ENCODE measurements around the gene LRRC1. TPM values are rescaled to one million over a fixed set of nuclear protein-coding genes. Genes with fewer than 3 reads are reported as not detected.

LRRC1 gene
- total RNA-seq, 4 donors from 2014 or later = 23.2 to 38.5 (median 28.3) TPM

GRCh38 chr6:53845280-53846195, 50.7 kb downstream of the LRRC1 start:
- Histone ChIP-seq H3K27me3 (no peaks in the 10 kb centered on the region), H3K9me3 (no peaks in the 10 kb centered on the region), H3K27ac (no peak overlapping the region), H3K4me3 (no peak overlapping the region), H3K4me1 (no peaks in the 10 kb centered on the region), H3K36me3 (peaks cover 0 to 24% (median 0%) of the 10 kb centered on the region in 3 donors)
- intact Hi-C loops (cut with DNase I) = no loop called here
- DNase-seq = no peak
- 81 to 90% methylated on average over 8 to 9 of the region's 9 CpGs for WGBS, 2 donors
- TF ChIP-seq, protein P1, sequence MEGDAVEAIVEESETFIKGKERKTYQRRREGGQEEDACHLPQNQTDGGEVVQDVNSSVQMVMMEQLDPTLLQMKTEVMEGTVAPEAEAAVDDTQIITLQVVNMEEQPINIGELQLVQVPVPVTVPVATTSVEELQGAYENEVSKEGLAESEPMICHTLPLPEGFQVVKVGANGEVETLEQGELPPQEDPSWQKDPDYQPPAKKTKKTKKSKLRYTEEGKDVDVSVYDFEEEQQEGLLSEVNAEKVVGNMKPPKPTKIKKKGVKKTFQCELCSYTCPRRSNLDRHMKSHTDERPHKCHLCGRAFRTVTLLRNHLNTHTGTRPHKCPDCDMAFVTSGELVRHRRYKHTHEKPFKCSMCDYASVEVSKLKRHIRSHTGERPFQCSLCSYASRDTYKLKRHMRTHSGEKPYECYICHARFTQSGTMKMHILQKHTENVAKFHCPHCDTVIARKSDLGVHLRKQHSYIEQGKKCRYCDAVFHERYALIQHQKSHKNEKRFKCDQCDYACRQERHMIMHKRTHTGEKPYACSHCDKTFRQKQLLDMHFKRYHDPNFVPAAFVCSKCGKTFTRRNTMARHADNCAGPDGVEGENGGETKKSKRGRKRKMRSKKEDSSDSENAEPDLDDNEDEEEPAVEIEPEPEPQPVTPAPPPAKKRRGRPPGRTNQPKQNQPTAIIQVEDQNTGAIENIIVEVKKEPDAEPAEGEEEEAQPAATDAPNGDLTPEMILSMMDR (IDR thresholded peaks at IDR 0.05) = no peak
- no peak for TF ChIP-seq POLR2A (IDR thresholded peaks at IDR 0.05)

DNA sequence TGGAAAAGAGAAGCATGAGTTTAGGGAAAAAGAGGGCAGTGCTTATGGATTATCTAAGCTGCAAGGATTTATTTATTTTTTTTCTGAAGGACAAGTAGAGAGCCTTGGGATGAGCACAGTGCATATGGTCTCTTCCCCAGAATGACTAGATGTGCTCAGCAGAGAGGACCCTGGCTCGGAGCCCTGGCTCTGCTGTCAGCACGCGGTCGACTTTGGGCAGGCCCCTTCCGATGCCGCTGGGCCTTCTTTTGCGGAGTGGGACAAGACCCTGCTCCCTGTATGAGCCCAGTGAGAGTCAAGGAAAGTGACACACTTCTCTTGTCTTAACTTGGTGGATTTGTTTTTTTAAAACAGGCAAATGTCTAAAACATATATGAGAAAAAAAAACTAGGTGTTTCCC, 51.4 kb downstream of the LRRC1 start:
- H3K9me3 ChIP-seq = no peaks in the 10 kb centered on the region
- intact Hi-C loops (cut with DNase I) = no loop called here
- H3K4me3 ChIP-seq = no peak overlapping the region
- TF ChIP-seq POLR2A (IDR thresholded peaks at IDR 0.05) = no peak
- TF ChIP-seq, protein P1 (IDR thresholded peaks at IDR 0.05) = no peak
- DNase-seq = no peak
- H3K36me3 ChIP-seq = peaks cover 0 to 24% (median 0%) of the 10 kb centered on the region in 3 donors
- H3K27ac ChIP-seq = no peak overlapping the region
- H3K27me3 ChIP-seq = no peaks in the 10 kb centered on the region
- 78 to 82% methylated on average over 7 of the region's 7 CpGs for WGBS, 2 donors
- no peaks in the 10 kb centered on the region for H3K4me1 ChIP-seq

DNA sequence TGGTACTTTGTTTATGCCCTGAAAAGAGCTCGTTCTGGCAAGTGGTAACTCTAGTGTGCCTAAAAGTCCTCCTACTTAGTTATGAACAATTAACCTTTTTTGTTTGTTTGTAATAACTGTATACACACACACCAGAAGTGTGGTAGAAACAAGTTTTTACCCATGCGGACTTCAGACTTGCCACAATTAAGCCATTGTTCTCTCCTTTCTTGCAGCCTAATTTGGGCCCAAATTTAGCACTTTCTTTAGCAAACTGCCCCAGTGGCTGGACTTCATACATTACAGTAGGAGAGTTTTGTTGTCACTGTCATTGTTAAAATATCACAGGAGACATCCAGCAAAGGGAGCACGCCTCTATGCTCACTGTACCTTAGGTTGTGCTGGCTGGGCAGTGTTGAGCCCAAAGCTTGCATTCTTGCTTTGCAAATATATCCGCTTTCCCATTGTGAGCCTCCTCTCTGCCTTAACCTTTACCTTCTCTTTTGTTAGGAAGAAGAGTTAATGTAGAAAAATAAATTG, 53.0 kb downstream of the LRRC1 start:
- Histone ChIP-seq H3K36me3 (peaks cover 0 to 17% (median 0%) of the 10 kb centered on the region in 3 donors), H3K9me3 (no peaks in the 10 kb centered on the region), H3K4me1 (no peaks in the 10 kb centered on the region), H3K27me3 (no peaks in the 10 kb centered on the region), H3K27ac (no peak overlapping the region), H3K4me3 (no peak overlapping the region)
- no peak for TF ChIP-seq POLR2A (IDR thresholded peaks at IDR 0.05)
- TF ChIP-seq, protein P1 (IDR thresholded peaks at IDR 0.05) = no peak
- no peak for DNase-seq
- 88 to 97% methylated on average over 4 of the region's 4 CpGs for WGBS, 2 donors
- intact Hi-C loops (cut with DNase I) = no loop called here

DNA sequence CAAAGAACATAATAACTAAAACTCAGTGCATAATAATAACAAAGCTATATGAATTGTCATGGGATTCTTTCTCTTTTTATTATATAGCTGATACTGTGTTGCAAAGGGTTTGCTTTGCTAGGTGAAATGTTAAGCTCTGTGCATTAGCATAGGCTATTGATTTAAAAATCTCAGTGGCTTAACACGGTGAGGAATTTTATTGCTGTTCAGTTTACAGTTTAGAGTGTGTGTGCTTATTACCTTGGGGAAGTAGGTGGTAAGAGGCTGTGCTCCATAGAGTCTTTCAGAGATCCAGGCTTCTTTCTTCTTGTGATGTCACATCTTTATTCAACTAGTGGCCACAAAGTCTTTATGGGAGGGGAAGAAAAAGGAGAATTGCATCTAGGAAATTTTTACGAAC, 55.7 kb downstream of the LRRC1 start:
- no peaks in the 10 kb centered on the region for H3K27me3 ChIP-seq
- DNase-seq = no peak
- 90 to 94% methylated on average over 2 of the region's 2 CpGs for WGBS, 2 donors
- H3K36me3 ChIP-seq = peaks cover 0 to 8% (median 0%) of the 10 kb centered on the region in 3 donors
- intact Hi-C loops (cut with DNase I) = no loop called here
- TF ChIP-seq, protein P1 (IDR thresholded peaks at IDR 0.05) = no peak
- no peak for TF ChIP-seq POLR2A (IDR thresholded peaks at IDR 0.05)
- no peak overlapping the region for H3K4me3 ChIP-seq
- H3K9me3 ChIP-seq = no peaks in the 10 kb centered on the region
- H3K4me1 ChIP-seq = peaks cover 0 to 13% (median 8%) of the 10 kb centered on the region in 3 donors
- no peak overlapping the region for H3K27ac ChIP-seq

DNA sequence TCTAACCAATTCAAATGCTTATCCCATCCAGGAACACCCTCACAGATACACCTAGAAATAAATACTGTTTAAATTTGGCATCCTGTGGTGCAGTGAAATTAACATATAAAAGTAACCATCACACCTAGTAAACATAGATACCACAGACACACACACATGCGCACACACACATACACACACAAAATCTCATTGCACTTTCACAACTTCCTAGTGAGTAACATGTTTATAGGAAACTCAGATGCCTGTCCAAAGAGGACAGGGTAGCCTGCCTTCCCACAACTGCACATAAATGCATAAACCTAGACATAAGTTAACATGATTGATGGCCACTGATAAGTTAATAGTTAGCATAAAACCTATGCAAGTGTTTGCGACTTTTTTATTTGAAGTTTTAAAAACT, 56.8 kb downstream of the LRRC1 start:
- Histone ChIP-seq H3K36me3 (no peaks in the 10 kb centered on the region), H3K9me3 (no peaks in the 10 kb centered on the region), H3K27me3 (no peaks in the 10 kb centered on the region), H3K27ac (no peak overlapping the region), H3K4me1 (peaks cover 0 to 21% (median 15%) of the 10 kb centered on the region in 3 donors), H3K4me3 (no peak overlapping the region)
- DNase-seq = no peak
- 83 to 96% methylated on average over 2 of the region's 2 CpGs for WGBS, 2 donors
- no peak for TF ChIP-seq POLR2A (IDR thresholded peaks at IDR 0.05)
- TF ChIP-seq, protein P1 (IDR thresholded peaks at IDR 0.05) = no peak
- intact Hi-C loops (cut with DNase I) = no loop called here
